NCI-H146 treated with DMSO at 0.1 percent for 48 hours (cell line): ENCODE data around the gene CD9.

ENCODE experiments used
- DNase-seq: peaks from one replicate; lab custom pipeline; 2025; ENCODE audit not compliant: unreplicated experiment; lab: John Stamatoyannopoulos, UW

Gene CD9

GRCh38 chr12:6216581-6216980 is 16.4 kb downstream of the CD9 start:
- DNase-seq, result no peak

GRCh38 chr12:6218347-6218925 is 18.2 kb downstream of the CD9 start:
- DNase-seq, result no peak

DNA sequence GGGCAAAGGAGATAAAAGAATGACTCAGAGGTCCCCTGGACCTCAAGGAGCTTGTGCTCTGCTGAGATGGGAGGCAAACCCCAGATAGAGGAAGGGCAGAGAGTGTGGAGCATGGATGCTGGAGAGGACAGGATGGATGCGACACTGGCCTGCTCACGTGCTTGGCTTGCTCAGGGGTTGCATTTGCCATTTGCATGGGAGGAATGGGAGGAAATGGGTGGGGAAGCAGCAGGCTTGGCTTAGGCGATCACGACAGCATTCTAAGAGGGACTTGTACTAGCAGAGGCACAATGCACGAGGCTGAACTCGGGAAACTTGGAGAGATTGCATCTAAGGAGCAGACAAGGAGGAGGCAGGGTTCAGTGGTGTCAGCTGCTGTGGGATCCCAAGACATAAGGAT is 19.8 kb downstream of the CD9 start:
- DNase-seq, result no peak

- no peak for DNase-seq
Observed at GRCh38 chr12:6221146-6221545, 20.9 kb downstream of the CD9 start.

DNA sequence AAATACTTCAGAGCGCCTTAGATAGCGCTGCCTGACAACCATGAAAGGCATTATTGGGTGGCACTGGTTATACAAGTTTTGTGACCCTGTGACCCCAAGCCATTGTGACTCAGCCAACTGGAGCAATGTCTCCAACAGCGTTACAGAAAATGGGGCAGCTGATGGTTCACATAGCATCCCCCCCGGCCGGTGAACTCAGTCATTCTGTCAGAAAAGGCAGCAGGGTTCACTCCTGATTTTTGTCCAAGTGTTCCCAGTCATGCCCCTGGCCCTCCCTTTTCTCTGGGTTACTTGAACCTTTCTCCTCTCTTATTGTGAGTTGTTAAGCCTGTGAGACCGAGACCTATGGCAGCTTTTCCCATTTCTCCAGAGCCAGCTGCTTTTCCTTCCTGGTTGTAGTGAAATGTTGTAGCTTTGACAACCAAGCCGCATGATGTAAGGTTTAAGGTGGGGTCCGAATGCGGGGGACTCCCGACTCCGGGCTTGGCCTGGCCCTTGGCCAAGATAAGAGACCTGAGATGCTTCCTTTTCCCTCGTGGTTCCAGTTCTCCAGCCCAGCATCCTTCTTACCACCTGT is 22.0 kb downstream of the CD9 start:
- peak; percentile 18 for DNase-seq

- DNase-seq, result no peak
Observed at GRCh38 chr12:6223545-6223944, 23.3 kb downstream of the CD9 start.

DNA sequence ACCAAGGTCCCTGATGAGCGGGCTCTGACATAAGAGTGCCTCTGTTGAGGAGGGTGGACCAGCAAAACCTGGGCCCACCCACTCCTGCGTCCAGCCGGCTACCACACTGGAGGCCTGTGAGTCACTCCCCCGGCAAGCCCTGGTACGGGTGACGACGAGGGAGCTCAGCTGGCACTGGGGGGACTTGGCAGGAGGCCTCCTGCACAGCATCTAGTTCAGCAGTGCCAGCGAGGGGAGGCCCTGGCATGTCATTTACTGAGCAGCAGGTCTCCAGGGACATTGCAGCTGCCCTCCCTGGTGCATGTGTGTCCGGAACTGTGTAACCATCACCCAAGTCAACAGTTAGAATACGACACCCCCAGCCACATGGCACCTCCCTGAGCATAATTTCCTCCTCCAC is 24.4 kb downstream of the CD9 start:
- no peak for DNase-seq

- DNase-seq, result no peak
Observed at GRCh38 chr12:6225630-6226001, 25.4 kb downstream of the CD9 start.

- no peak for DNase-seq
Observed at GRCh38 chr12:6226002-6226678, 25.9 kb downstream of the CD9 start.

- no peak for DNase-seq
Observed at GRCh38 chr12:6226679-6227051, 26.5 kb downstream of the CD9 start.

DNA sequence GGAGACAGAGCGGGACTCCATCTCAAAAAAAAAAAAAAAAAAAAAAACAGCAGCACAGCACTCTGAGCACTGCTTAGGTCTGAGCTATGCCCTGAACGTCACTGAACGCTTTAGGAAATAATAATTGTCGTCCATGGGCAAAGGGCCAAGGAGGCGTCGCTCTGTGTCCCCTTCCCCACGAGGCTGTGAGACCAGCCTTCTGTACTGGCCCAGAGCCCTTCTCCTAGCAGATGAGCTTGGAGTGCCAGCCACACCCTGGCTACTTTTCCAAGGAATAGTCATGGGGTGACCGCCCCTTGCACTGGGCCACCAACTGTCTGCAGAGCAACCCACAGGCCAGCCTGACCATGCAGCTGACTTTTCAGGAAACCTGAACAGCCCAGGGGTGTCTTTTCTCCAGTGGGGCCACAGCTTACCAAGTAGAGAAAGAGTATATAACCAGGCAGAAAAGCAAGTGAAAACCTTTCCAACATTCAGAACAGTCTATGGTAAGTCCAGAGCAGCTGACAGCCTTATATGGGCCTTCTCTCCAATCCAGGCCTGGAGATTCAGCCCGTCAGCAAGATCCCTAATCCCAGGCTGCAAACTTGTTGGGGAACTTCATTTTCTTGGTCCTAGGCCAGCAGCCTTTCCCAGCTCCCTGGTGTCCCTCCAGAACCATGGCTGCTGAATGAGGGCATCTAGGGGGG is 28.5 kb downstream of the CD9 start:
- no peak for DNase-seq

GRCh38 chr12:6229224-6230218 is 29.3 kb downstream of the CD9 start:
- DNase-seq, result no peak

DNA sequence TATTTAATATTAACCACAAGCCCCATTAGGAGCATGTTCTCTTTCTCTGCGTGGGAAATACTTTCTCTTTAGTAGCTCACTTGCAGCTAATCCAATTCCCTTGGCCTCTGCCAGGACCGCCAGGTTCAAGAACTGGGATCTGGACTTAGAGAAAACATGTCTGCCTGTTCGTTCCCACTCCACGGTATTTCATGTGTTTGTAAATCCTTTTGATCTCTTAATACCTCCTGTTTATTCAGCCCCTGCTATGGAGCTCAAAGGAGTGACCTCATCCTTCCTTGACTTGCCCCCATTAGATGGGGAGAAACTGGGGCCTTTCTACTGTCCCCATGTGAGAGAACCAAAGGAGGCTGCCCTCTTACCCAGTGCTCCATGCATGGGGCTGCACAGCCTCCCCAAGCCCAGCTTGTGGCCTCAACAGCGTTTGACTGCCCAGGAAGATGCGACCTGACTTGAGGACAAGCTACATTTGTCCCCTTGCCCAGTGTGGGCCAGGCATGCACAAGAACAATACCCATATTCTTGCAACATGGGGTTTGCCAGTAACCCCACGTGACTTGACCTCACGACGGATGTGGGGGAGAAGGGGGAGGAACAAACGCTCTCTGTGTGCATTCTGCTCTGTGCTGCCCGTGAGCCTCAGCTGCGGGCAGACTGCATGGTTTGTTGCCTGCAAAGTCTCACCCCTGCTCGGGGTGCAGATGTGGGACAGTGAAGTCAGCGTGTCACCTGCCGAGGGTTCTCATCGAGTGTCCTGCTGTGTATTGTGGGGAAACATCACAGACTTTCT is 30.3 kb downstream of the CD9 start:
- no peak for DNase-seq

DNA sequence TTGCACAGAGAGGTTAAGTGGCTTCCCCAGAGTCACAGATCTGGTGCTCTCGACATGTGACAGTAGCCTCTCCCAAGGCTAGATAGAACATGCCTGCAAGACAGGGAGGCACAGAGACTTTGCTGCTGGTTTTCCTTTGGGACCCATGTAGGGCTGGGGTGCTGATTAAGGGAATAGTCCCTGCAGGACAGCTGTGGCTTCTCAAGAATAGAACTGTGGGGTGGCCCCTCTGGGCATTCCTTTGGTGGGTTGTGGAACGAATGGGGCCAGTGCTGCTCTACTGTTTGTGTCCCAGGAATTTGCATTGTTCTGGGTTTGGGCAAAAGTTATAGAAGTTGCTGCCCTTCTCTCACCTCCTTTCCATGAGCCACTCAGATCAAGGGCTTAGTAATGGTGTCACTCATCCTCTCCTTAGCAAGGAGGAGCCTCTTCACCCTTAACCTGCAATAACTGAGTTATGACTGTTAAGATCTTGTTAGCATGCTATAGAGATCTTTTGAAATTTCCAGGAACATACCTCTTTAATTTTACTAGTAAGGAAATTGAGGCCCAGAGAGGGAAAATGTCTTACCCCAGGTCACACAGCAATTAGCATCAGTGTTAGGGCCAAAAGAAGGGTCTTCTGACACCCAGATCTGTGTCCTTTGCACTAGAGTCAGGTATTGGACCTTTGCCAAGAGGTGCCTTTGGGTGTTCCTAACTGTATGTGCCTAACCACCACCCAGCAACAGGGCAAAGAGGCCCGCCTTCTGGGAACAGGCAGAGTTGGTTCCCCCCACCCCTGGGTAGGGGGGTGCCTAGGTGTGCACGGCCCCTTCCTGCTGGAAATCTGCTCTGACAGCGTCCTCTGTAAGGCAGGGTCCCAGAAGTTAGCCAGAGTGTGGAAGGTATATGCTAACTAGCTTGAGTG is 31.4 kb downstream of the CD9 start:
- no peak for DNase-seq

DNA sequence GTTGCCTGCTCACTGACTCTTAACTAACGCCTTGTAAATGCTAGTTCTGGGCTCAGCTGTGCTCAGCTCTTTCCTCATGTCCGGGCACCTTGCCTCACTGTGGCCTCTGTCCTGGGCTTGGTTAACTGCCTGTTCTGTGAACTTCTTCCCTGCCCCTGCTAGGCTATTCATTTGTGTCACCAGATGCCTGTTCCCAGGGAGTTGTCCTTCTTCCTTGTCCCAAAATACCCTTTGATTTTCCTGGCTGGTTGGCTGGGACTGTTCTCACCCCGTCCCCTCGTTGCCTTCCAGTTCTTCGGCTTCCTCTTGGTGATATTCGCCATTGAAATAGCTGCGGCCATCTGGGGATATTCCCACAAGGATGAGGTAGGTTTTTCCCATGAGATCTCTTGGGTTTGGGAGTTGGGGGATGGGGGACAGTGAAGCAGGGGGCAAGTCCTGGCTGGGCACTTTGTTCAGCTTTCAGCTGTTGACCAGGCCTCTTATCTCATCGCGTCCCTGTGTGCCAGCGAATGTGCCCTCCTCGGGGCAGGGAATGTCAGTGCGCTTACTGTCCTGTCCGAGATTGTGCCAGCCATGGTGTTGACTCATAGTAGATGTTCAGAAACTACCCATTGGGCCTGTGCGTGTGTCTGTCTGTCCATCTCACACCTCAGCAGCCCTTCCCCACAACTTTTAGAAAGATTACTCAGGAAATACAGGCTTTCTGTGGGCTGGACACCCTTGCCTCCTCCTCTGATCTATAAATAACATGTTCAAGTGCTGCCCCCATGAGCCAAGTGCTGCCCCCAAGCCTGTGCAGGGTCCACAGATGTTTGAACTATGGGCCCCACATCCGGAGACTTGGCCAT is 33.1 kb downstream of the CD9 start:
- DNase-seq, result no peak

GRCh38 chr12:6234214-6234613 is 34.0 kb downstream of the CD9 start:
- no peak for DNase-seq

GRCh38 chr12:6234906-6235305 is 34.7 kb downstream of the CD9 start:
- DNase-seq, result no peak

DNA sequence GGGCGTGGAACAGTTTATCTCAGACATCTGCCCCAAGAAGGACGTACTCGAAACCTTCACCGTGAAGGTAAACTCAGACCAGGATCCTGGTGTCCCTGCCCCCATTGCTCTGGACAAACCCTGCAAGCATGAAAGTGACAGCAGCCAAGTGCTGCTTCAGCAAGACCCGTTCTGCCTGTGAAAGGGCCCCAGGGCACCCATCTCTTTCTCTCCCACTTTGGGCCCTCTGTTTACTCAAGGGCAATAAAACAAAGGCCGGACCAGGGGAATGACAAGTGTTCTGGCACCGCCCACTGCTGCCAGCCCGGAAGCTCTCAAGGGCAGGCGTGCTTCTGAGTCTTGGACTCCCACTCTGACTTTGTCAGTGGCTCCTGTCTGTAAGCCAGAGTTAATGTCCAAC is 35.3 kb downstream of the CD9 start:
- DNase-seq, result peak; percentile 47
